NCI-H82 treated with DMSO at 0.1 percent for 48 hours (cell line): Measurements from ENCODE around the gene AKAP10.
"Not testable (repeated sequence)": the region's sequence is repeated elsewhere in the genome, so short reads cannot be mapped to it uniquely, and the experiment has no call there.

Source experiments
- DNase-seq: peaks from one replicate; lab custom pipeline; 2025; ENCODE audit not compliant: unreplicated experiment; lab: John Stamatoyannopoulos, UW

AKAP10 gene

GRCh38 chr17:19935169-19935568 is 42.5 kb downstream of the AKAP10 start:
- DNase-seq: no peak

- DNase-seq: no peak
These were observed 44.0 kb downstream of the AKAP10 start for GRCh38 chr17:19933628-19934027.

- no peak for DNase-seq
These were observed 44.4 kb downstream of the AKAP10 start for GRCh38 chr17:19933221-19933620.

- DNase-seq: no peak
These were observed 49.3 kb downstream of the AKAP10 start for GRCh38 chr17:19928299-19928698.

- no peak for DNase-seq
These were observed 62.2 kb downstream of the AKAP10 start for GRCh38 chr17:19915245-19915978.

- no peak for DNase-seq
These were observed 66.6 kb downstream of the AKAP10 start for GRCh38 chr17:19911033-19911432.

- DNase-seq: no peak
These were observed 68.5 kb downstream of the AKAP10 start for GRCh38 chr17:19909139-19909538.

GRCh38 chr17:19905502-19905901 is 72.1 kb downstream of the AKAP10 start:
- no peak for DNase-seq

- DNase-seq: no peak
These were observed 72.7 kb downstream of the AKAP10 start for GRCh38 chr17:19904924-19905323.

- DNase-seq: no peak
These were observed 73.2 kb downstream of the AKAP10 start for GRCh38 chr17:19904412-19904811.

GRCh38 chr17:19900809-19901208 is 76.8 kb downstream of the AKAP10 start:
- no peak for DNase-seq

- no peak for DNase-seq
These were observed 79.7 kb downstream of the AKAP10 start for GRCh38 chr17:19897903-19898302.

GRCh38 chr17:19897090-19897837 is 80.4 kb downstream of the AKAP10 start:
- DNase-seq: no peak

- DNase-seq: no peak
These were observed 80.9 kb downstream of the AKAP10 start for GRCh38 chr17:19896679-19897078.

- not testable (repeated sequence) for DNase-seq
These were observed 87.1 kb downstream of the AKAP10 start for GRCh38 chr17:19890554-19890953.

- DNase-seq: not testable (repeated sequence)
These were observed 87.6 kb downstream of the AKAP10 start for GRCh38 chr17:19890001-19890400.

- DNase-seq: no peak
These were observed 91.5 kb downstream of the AKAP10 start for GRCh38 chr17:19886116-19886515.

GRCh38 chr17:19883537-19884215 is 94.0 kb downstream of the AKAP10 start:
- DNase-seq: no peak

- DNase-seq: no peak
These were observed 97.2 kb downstream of the AKAP10 start for GRCh38 chr17:19880393-19880792.

- no peak for DNase-seq
These were observed 100.2 kb downstream of the AKAP10 start for GRCh38 chr17:19877364-19877945.

- no peak for DNase-seq
These were observed 101.0 kb downstream of the AKAP10 start for GRCh38 chr17:19876529-19877161.
